HCT116 (cell line): ENCODE results near the gene ATOH8. TPM values are rescaled to one million over a fixed set of nuclear protein-coding genes. Genes with fewer than 3 reads are reported as not detected.

Experiments used
- ATAC-seq: fragments of 200-7000 bp; cut with Tn5 transposase; 2 replicates; pipeline ENCODE4 v1.9.1; 2020; ENCODE audit warnings: mild to moderate bottlenecking, moderate library complexity
- BruUV-seq: library from RNA; stranded (reverse); fragments of 400-500 nt; replicated peaks from 2 replicates; lab custom pipeline; 2021; lab: Mats Ljungman, UMichigan
- CTCF ChIA-PET: fragments of 300-600 bp; sonication (Branson Sonifier 250); formaldehyde crosslinking; loops from one replicate; lab custom pipeline; 2021; ENCODE audit warnings: antibody characterized with exemption; lab: Charles Lee
- POLR2A ChIA-PET: fragments of 300-600, 350-600 bp; sonication (Branson Sonifier 250); formaldehyde crosslinking; loops from one replicate; lab custom pipeline; 2021; ENCODE audit warnings: antibody characterized with exemption; lab: Charles Lee
- RAD21 ChIA-PET, 2 experiments: fragments of 300-600 bp; sonication (Branson Sonifier 250); formaldehyde crosslinking; loops; one replicate each; lab custom pipeline; 2023; ENCODE audit warnings: low total read pairs in 2 of 2; ENCODE audit not compliant: uncharacterized antibody in 2 of 2, unreplicated experiment in 2 of 2, low non-redundant PET in 1 of 2; lab: Charles Lee
- DNase-seq: peaks from one replicate; pipeline ENCODE4 v3.0.0-alpha.2; 2010; ENCODE audit warnings: low read depth, low spot score
- H2AFZ ChIP-seq: fragments of 200-600 bp; shearing (Covaris generic), sonication (generic); 2 replicates; pipeline ENCODE4 v1.6.1; 2017; ENCODE audit warnings: low read depth, mixed run types, mixed read lengths, antibody characterized with exemption, low read length; ENCODE audit not compliant: poor library complexity, severe bottlenecking
- H3K27ac ChIP-seq: 2 replicates; pipeline ENCODE4 v1.5.1; 2012; ENCODE audit warnings: low read depth, low read length
- H3K27me3 ChIP-seq: fragments of 200-600 bp; sonication (generic); 2 replicates; pipeline ENCODE4 v1.6.1; 2016; ENCODE audit warnings: mixed run types, low read length, mixed read lengths; ENCODE audit not compliant: insufficient read depth
- H3K36me3 ChIP-seq, 2 experiments: fragments of 200-500 bp in 1 of 2; fragments of 200-600 bp in 1 of 2; sonication (Bioruptor generic) in 1 of 2; sonication (generic) in 1 of 2; 2 replicates each; pipeline versions ENCODE4 v1.5.1 to v1.6.1; 2014 to 2016; ENCODE audit warnings: low read length in 2 of 2, inconsistent platforms in 1 of 2, mixed read lengths in 1 of 2, mixed run types in 1 of 2; ENCODE audit not compliant: insufficient read depth in 2 of 2, control insufficient read depth in 1 of 2
- H3K4me1 ChIP-seq, 2 experiments: fragments of 200-600 bp in 1 of 2; sonication (generic) in 1 of 2; 2 replicates each; pipeline versions ENCODE4 v1.5.1 to v1.6.1; 2012 to 2017; ENCODE audit warnings: low read length in 2 of 2, inconsistent platforms in 1 of 2, mild to moderate bottlenecking in 1 of 2, mixed read lengths in 1 of 2, mixed run types in 1 of 2, moderate library complexity in 1 of 2; ENCODE audit not compliant: insufficient read depth in 2 of 2, control insufficient read depth in 1 of 2
- H3K4me2 ChIP-seq: fragments of 200-600 bp; sonication (generic); 2 replicates; pipeline ENCODE4 v1.6.1; 2017; ENCODE audit warnings: mixed run types, low read length, mixed read lengths
- H3K4me3 ChIP-seq, 2 experiments: fragments of 200-600 bp in 1 of 2; sonication (generic) in 1 of 2; replicated peaks in 1 of 2; 2 replicates each; pipeline ENCODE4 v1.5.1; 2011 to 2016; ENCODE audit warnings: low read length in 2 of 2, control low read depth in 1 of 2, low read depth in 1 of 2, mild to moderate bottlenecking in 1 of 2, mixed read lengths in 1 of 2, mixed run types in 1 of 2
- H3K79me2 ChIP-seq: fragments of 200-600 bp; sonication (generic); 2 replicates; pipeline ENCODE4 v1.6.1; 2017; ENCODE audit warnings: mild to moderate bottlenecking, mixed run types, low read length, moderate library complexity, mixed read lengths; ENCODE audit not compliant: insufficient read depth
- H3K9ac ChIP-seq: fragments of 200-600 bp; sonication (generic); 2 replicates; pipeline ENCODE4 v1.6.1; 2016; ENCODE audit warnings: low read length, mixed read lengths
- H3K9me2 ChIP-seq: fragments of 200-600 bp; sonication (generic), shearing (Covaris generic); 2 replicates; pipeline ENCODE4 v1.6.1; 2017; ENCODE audit warnings: mixed run types, mild to moderate bottlenecking, moderate library complexity; ENCODE audit not compliant: insufficient read depth
- H3K9me3 ChIP-seq, 2 experiments: fragments of 200-500 bp in 1 of 2; fragments of 200-600 bp in 1 of 2; sonication (Bioruptor generic) in 1 of 2; sonication (generic) in 1 of 2; 2 replicates each; pipeline ENCODE4 v1.6.1; 2014 to 2017; ENCODE audit warnings: low read length in 2 of 2, mixed read lengths in 2 of 2, inconsistent platforms in 1 of 2, low read depth in 1 of 2, mild to moderate bottlenecking in 1 of 2, mixed run types in 1 of 2, moderate library complexity in 1 of 2; ENCODE audit not compliant: control insufficient read depth in 1 of 2, insufficient read depth in 1 of 2
- H4K20me1 ChIP-seq: fragments of 200-600 bp; sonication (generic), shearing (Covaris generic); 2 replicates; pipeline ENCODE4 v1.6.1; 2017; ENCODE audit warnings: mixed run types, mild to moderate bottlenecking, moderate library complexity; ENCODE audit not compliant: insufficient read depth
- CTCF ChIP-seq, 3 experiments: fragments of 200-600 bp in 1 of 3; sonication (generic) in 1 of 3; IDR thresholded peaks in 2 of 3; conservative IDR thresholded peaks in 1 of 3; 2 replicates each; pipeline ENCODE4 v1.5.1; 2012 to 2017; ENCODE audit warnings: low read depth in 2 of 3, low read length in 2 of 3, antibody characterized with exemption in 1 of 3, borderline replicate concordance in 1 of 3, control low read depth in 1 of 3, mild to moderate bottlenecking in 1 of 3, mixed read lengths in 1 of 3, mixed run types in 1 of 3, moderate library complexity in 1 of 3; ENCODE audit not compliant: insufficient read depth in 1 of 3
- ELF1 ChIP-seq: IDR thresholded peaks from 2 replicates; pipeline ENCODE4 v1.6.1; 2012; ENCODE audit warnings: low read depth, borderline replicate concordance
- EZH2 ChIP-seq: fragments of 200-600 bp; sonication (generic); IDR thresholded peaks from 2 replicates; pipeline ENCODE4 v1.6.1; 2017; ENCODE audit warnings: antibody characterized with exemption, mixed run types
- FOSL1 ChIP-seq: IDR thresholded peaks from 2 replicates; pipeline ENCODE4 v1.6.1; 2012; ENCODE audit warnings: low read depth
- MAX ChIP-seq: IDR thresholded peaks from 2 replicates; pipeline ENCODE4 v1.6.1; 2012
- POLR2A ChIP-seq: IDR thresholded peaks from 2 replicates; pipeline ENCODE4 v1.7.0; 2011; ENCODE audit warnings: borderline replicate concordance; ENCODE audit not compliant: insufficient read depth, insufficient read length; ENCODE audit errors: extremely low read depth
- SP1 ChIP-seq: IDR thresholded peaks from 2 replicates; pipeline ENCODE4 v1.6.1; 2012; ENCODE audit warnings: low read depth
- SRF ChIP-seq: IDR thresholded peaks from 2 replicates; pipeline ENCODE4 v1.6.1; 2012; ENCODE audit warnings: low read depth
- ZBTB33 ChIP-seq: IDR thresholded peaks from 2 replicates; pipeline ENCODE4 v1.6.1; 2011; ENCODE audit warnings: mild to moderate bottlenecking, low read length, moderate library complexity; ENCODE audit not compliant: insufficient replicate concordance; ENCODE audit errors: extremely low read depth
- ZNF274 ChIP-seq: fragments of 200-500 bp; sonication (Bioruptor generic); IDR thresholded peaks from 2 replicates; pipeline ENCODE4 v1.6.1; 2014; ENCODE audit warnings: mild to moderate bottlenecking, low read depth, low read length, inconsistent platforms
- intact Hi-C: fragments of 100-400 bp; cut with micrococcal nuclease; formaldehyde crosslinking; loops from 2 replicates; pipeline ENCODE4 v1.10.0; 2022
- total RNA-seq: library from RNA; stranded (reverse); gene quantifications from one replicate; pipeline ENCODE4 v1.2.1, GENCODE V29; 2021; ENCODE audit not compliant: unreplicated experiment

Gene ATOH8
- total RNA-seq, 1 experiment from 2014 or later: 0.74 TPM

- H3K27me3 ChIP-seq: no peaks in the 10 kb centered on the region
- H3K27ac ChIP-seq: no peak overlapping the region
- DNase-seq (no peak), ATAC-seq (no peak)
- intact Hi-C loops: no loop called here
- no peaks in the 10 kb centered on the region for H3K36me3 ChIP-seq
- H3K9ac ChIP-seq: no peak overlapping the region
- H3K79me2 ChIP-seq: no peaks in the 10 kb centered on the region
- no peak overlapping the region for H3K4me2 ChIP-seq
- POLR2A ChIA-PET: no interaction called here
- no peaks in the 10 kb centered on the region for H3K9me2 ChIP-seq
- H3K4me3 ChIP-seq: no peak overlapping the region
- BruUV-seq: no TSS peak
- peaks cover 11 to 19% of the 10 kb centered on the region in 2 experiments; a peak in 3 of 4 replicates for H3K4me1 ChIP-seq
- CTCF ChIA-PET: interaction anchor here (2.0 kb wide), 1 partner anchor 71 kb away, joined by 10 read pairs; no protein-coding TSS in a partner anchor
- H4K20me1 ChIP-seq: no peaks in the 10 kb centered on the region
- no peak overlapping the region for H2AFZ ChIP-seq
- no peaks in the 10 kb centered on the region for H3K9me3 ChIP-seq
- no peak for TF ChIP-seq CTCF (IDR thresholded peaks at IDR 0.05 in 2 of 3, conservative IDR thresholded peaks at IDR 0.05 in 1 of 3; ENCODE audit: borderline replicate concordance in 1 of 3, insufficient read depth in 1 of 3, low read depth in 2 of 3, low read length in 2 of 3)
- no peak for TF ChIP-seq MAX
- TF ChIP-seq EZH2: no peak
- no peak for TF ChIP-seq SP1
- TF ChIP-seq POLR2A: no peak
- no peak for TF ChIP-seq FOSL1
- no peak for TF ChIP-seq ZBTB33
- TF ChIP-seq ZNF274: no peak
- TF ChIP-seq SRF: no peak
- no peak for TF ChIP-seq ELF1
- RAD21 ChIA-PET: no interaction called here
Observed at GRCh38 chr2:85800586-85800985, 46.8 kb downstream of the ATOH8 start.
